ENCODE data around the gene LYAR. TPM values are rescaled to one million over a fixed set of nuclear protein-coding genes. Genes with fewer than 3 reads are reported as not detected.

LYAR gene
- total and polyA plus RNA-seq, 10 of the 15 experiments (the other 5 are each of a cell fraction or from before 2014, with no cell fraction given): 18.3 to 85.4 (median 40.1) TPM

- RAD21 ChIA-PET (ENCODE audit: unreplicated experiment): no interaction called here
- no peak for DNase-seq (ENCODE audit: low read depth, low spot score)
- BruUV-seq (replicated peaks): no TSS peak
- H3K79me2 ChIP-seq (ENCODE audit: control insufficient read depth, insufficient read depth, low read length): no peaks in the 10 kb centered on the region; the same call in none of the 2 replicates
- no peak overlapping the region for H3K4me2 ChIP-seq (ENCODE audit: control insufficient read depth, insufficient read depth)
- H3K4me1 ChIP-seq (ENCODE audit: control insufficient read depth, insufficient read depth, low read length): peaks cover 1% of the 10 kb centered on the region; the same call in 1 of the 2 replicates
- no peak for ATAC-seq
- no peak overlapping the region for H3K9ac ChIP-seq (ENCODE audit: control insufficient read depth, insufficient read depth, low read length)
- no peak for FAIRE-seq
- TF ChIP-seq NFIC (IDR thresholded peaks at IDR 0.05; ENCODE audit: low read depth, low read length) (no peak), MLLT1 (IDR thresholded peaks at IDR 0.05) (no peak), PRDM15 (CRISPR knock-in tag; IDR thresholded peaks at IDR 0.05) (no peak), SUPT20H (IDR thresholded peaks at IDR 0.05; ENCODE audit: borderline replicate concordance, control insufficient read depth, low read depth, low read length) (no peak), MXI1 (IDR thresholded peaks at IDR 0.05; ENCODE audit: low read depth, low read length) (no peak), TBL1XR1 (IDR thresholded peaks at IDR 0.05; ENCODE audit: low read depth, low read length) (no peak), YY1 (IDR thresholded peaks at IDR 0.05; ENCODE audit: low read depth, low read length) (no peak), TAF1 (IDR thresholded peaks at IDR 0.05; ENCODE audit: borderline replicate concordance, low read depth, low read length) (no peak)
- TF ChIP-seq, protein P1, sequence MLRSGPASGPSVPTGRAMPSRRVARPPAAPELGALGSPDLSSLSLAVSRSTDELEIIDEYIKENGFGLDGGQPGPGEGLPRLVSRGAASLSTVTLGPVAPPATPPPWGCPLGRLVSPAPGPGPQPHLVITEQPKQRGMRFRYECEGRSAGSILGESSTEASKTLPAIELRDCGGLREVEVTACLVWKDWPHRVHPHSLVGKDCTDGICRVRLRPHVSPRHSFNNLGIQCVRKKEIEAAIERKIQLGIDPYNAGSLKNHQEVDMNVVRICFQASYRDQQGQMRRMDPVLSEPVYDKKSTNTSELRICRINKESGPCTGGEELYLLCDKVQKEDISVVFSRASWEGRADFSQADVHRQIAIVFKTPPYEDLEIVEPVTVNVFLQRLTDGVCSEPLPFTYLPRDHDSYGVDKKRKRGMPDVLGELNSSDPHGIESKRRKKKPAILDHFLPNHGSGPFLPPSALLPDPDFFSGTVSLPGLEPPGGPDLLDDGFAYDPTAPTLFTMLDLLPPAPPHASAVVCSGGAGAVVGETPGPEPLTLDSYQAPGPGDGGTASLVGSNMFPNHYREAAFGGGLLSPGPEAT (IDR thresholded peaks at IDR 0.05; ENCODE audit: low read depth): no peak
- TF ChIP-seq, protein P2, sequence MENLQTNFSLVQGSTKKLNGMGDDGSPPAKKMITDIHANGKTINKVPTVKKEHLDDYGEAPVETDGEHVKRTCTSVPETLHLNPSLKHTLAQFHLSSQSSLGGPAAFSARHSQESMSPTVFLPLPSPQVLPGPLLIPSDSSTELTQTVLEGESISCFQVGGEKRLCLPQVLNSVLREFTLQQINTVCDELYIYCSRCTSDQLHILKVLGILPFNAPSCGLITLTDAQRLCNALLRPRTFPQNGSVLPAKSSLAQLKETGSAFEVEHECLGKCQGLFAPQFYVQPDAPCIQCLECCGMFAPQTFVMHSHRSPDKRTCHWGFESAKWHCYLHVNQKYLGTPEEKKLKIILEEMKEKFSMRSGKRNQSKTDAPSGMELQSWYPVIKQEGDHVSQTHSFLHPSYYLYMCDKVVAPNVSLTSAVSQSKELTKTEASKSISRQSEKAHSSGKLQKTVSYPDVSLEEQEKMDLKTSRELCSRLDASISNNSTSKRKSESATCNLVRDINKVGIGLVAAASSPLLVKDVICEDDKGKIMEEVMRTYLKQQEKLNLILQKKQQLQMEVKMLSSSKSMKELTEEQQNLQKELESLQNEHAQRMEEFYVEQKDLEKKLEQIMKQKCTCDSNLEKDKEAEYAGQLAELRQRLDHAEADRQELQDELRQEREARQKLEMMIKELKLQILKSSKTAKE (IDR thresholded peaks at IDR 0.05; ENCODE audit: low read depth, poor library complexity, severe bottlenecking): no peak
- no peak overlapping the region for H3K4me3 ChIP-seq
- WGBS (ENCODE audit: insufficient coverage, insufficient replicate concordance, low lambda C conversion rate, missing lambda C conversion rate): 87% methylated on average over 5 of the region's 5 CpGs
- H3K27me3 ChIP-seq (replicated peaks in 1 of 2; ENCODE audit: control insufficient read depth in 2 of 2, insufficient read depth in 2 of 2, low read length in 1 of 2): no peaks in the 10 kb centered on the region
- no peak overlapping the region for H3K27ac ChIP-seq (ENCODE audit: control insufficient read depth, insufficient read depth)
- in situ Hi-C loops (cut with MboI): no loop called here
- POLR2A ChIA-PET: interaction anchor here (0.6 kb wide), 1 partner anchor 8 kb away, joined by 5 read pairs; no protein-coding TSS in a partner anchor
- intact Hi-C loops (cut with micrococcal nuclease; ENCODE audit: unreplicated experiment): no loop called here
- H2AFZ ChIP-seq (ENCODE audit: control insufficient read depth, low read depth, low read length): no peak overlapping the region
- H3K36me3 ChIP-seq (ENCODE audit: control insufficient read depth in 2 of 2, insufficient read depth in 2 of 2, low read length in 1 of 2): no peaks in the 10 kb centered on the region
- H3K9me3 ChIP-seq (replicated peaks; ENCODE audit: control insufficient read depth, insufficient read depth, low read length): no peaks in the 10 kb centered on the region; the same call in 2 of the 3 replicates
- CTCF ChIA-PET: no interaction called here
- SMC1A ChIA-PET (ENCODE audit: uncharacterized antibody, unreplicated experiment): no interaction called here
- no peaks in the 10 kb centered on the region for H4K20me1 ChIP-seq (ENCODE audit: control insufficient read depth, insufficient read depth)
Measured at GRCh38 chr4:4296283-4296846, 6.4 kb upstream of the LYAR start.
